ENCODE measurements around the gene KDM1B.

DNA sequence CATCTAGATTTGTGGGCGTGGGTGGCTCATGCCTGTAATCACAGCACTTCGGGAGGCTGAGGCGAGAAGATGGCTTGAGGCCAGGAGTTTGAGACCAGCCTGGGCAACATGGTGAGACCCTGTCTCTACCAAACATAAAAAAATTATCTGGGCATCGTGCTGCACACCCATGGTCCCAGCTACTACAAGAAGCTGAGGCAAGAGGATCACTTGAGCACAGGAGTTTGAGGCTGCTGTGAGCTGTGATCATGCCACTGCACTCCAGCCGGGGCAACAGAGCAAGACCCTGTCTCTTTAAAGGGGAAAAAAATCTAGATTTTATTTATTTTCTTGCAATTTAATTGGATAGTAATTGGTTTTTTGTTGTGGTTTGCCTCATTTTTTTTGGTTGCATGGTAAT is 55.5 kb downstream of the KDM1B start:
- no peak for TF ChIP-seq CTCF (IDR thresholded peaks at IDR 0.05)
- no peak for TF ChIP-seq EZH2phosphoT487 (IDR thresholded peaks at IDR 0.05)

All from neural progenitor cell (in vitro differentiated cells).